HG03442 (cell line): ENCODE results near the gene FTO.

ENCODE experiments used
- ATAC-seq: cut with Tn5 transposase; IDR thresholded peaks from one replicate; pipeline ENCODE4 v1.9.1; 2021; ENCODE audit warnings: mild to moderate bottlenecking, moderate library complexity; ENCODE audit not compliant: unreplicated experiment

Gene FTO

GRCh38 chr16:53752560-53752959 lies 48.6 kb downstream of the FTO start:
- ATAC-seq = no peak

GRCh38 chr16:53753431-53753830 lies 49.5 kb downstream of the FTO start:
- ATAC-seq = no peak

- no peak for ATAC-seq
Observed at GRCh38 chr16:53755026-53755910, 51.3 kb downstream of the FTO start.

- ATAC-seq = no peak
Observed at GRCh38 chr16:53756275-53756996, 52.5 kb downstream of the FTO start.

- ATAC-seq = no peak
Observed at GRCh38 chr16:53757971-53758609, 54.1 kb downstream of the FTO start.

GRCh38 chr16:53761962-53762703 lies 58.2 kb downstream of the FTO start:
- ATAC-seq = no peak

GRCh38 chr16:53766304-53767016 lies 62.5 kb downstream of the FTO start:
- ATAC-seq = no peak

- ATAC-seq = no peak
Observed at GRCh38 chr16:53768167-53768566, 64.2 kb downstream of the FTO start.

GRCh38 chr16:53768593-53768992 lies 64.6 kb downstream of the FTO start:
- ATAC-seq = no peak

GRCh38 chr16:53769185-53769584 lies 65.2 kb downstream of the FTO start:
- no peak for ATAC-seq

GRCh38 chr16:53769787-53770186 lies 65.8 kb downstream of the FTO start:
- no peak for ATAC-seq

GRCh38 chr16:53770641-53771040 lies 66.7 kb downstream of the FTO start:
- no peak for ATAC-seq

- no peak for ATAC-seq
Observed at GRCh38 chr16:53771655-53772497, 67.9 kb downstream of the FTO start.

GRCh38 chr16:53773150-53773846 lies 69.3 kb downstream of the FTO start:
- no peak for ATAC-seq

GRCh38 chr16:53773881-53774280 lies 69.9 kb downstream of the FTO start:
- ATAC-seq = no peak

- no peak for ATAC-seq
Observed at GRCh38 chr16:53775106-53775820, 71.3 kb downstream of the FTO start.

- no peak for ATAC-seq
Observed at GRCh38 chr16:53775821-53776431, 72.0 kb downstream of the FTO start.

- ATAC-seq = no peak
Observed at GRCh38 chr16:53779186-53779585, 75.2 kb downstream of the FTO start.
